Measurements from ENCODE around the gene SCAP.

The SCAP gene

GRCh38 chr3:47440131-47440530 is 35.6 kb downstream of the SCAP start:
- Histone ChIP-seq H3K4me1 (ENCODE audit: insufficient read depth, poor library complexity, severe bottlenecking) (peaks cover 17% of the 10 kb centered on the region), H3K4me3 (ENCODE audit: severe bottlenecking) (no peak overlapping the region), H3K36me3 (ENCODE audit: low read depth) (peaks cover 26% of the 10 kb centered on the region), H3K27ac (ENCODE audit: poor library complexity, severe bottlenecking) (no peak overlapping the region), H3K9me3 (ENCODE audit: severe bottlenecking) (no peaks in the 10 kb centered on the region), H3K27me3 (ENCODE audit: insufficient read depth, poor library complexity, severe bottlenecking) (no peaks in the 10 kb centered on the region)
- no peak for ATAC-seq (ENCODE audit: low read depth)
- no peak for DNase-seq (ENCODE audit: low spot score)
- peak; percentile 19 for TF ChIP-seq CTCF (IDR thresholded peaks at IDR 0.05; ENCODE audit: poor library complexity, severe bottlenecking)

- Histone ChIP-seq H3K36me3 (ENCODE audit: low read depth) (peaks cover 40% of the 10 kb centered on the region), H3K9me3 (ENCODE audit: severe bottlenecking) (no peaks in the 10 kb centered on the region), H3K27me3 (ENCODE audit: insufficient read depth, poor library complexity, severe bottlenecking) (no peaks in the 10 kb centered on the region), H3K4me3 (ENCODE audit: severe bottlenecking) (no peak overlapping the region), H3K4me1 (ENCODE audit: insufficient read depth, poor library complexity, severe bottlenecking) (no peaks in the 10 kb centered on the region), H3K27ac (ENCODE audit: poor library complexity, severe bottlenecking) (no peak overlapping the region)
- ATAC-seq (ENCODE audit: low read depth) (no peak), DNase-seq (ENCODE audit: low spot score) (no peak)
- TF ChIP-seq CTCF (IDR thresholded peaks at IDR 0.05; ENCODE audit: poor library complexity, severe bottlenecking): no peak
These were observed 39.6 kb downstream of the SCAP start for GRCh38 chr3:47436180-47436579.

GRCh38 chr3:47434849-47435248 is 40.9 kb downstream of the SCAP start:
- Histone ChIP-seq H3K36me3 (ENCODE audit: low read depth) (peaks cover 40% of the 10 kb centered on the region), H3K27me3 (ENCODE audit: insufficient read depth, poor library complexity, severe bottlenecking) (no peaks in the 10 kb centered on the region)
- no peak for DNase-seq (ENCODE audit: low spot score)

GRCh38 chr3:47433796-47434195 is 41.9 kb downstream of the SCAP start:
- Histone ChIP-seq H3K9me3 (ENCODE audit: severe bottlenecking) (no peaks in the 10 kb centered on the region), H3K4me1 (ENCODE audit: insufficient read depth, poor library complexity, severe bottlenecking) (no peaks in the 10 kb centered on the region), H3K4me3 (ENCODE audit: severe bottlenecking) (no peak overlapping the region), H3K27me3 (ENCODE audit: insufficient read depth, poor library complexity, severe bottlenecking) (no peaks in the 10 kb centered on the region), H3K36me3 (ENCODE audit: low read depth) (peaks cover 35% of the 10 kb centered on the region), H3K27ac (ENCODE audit: poor library complexity, severe bottlenecking) (no peak overlapping the region)
- DNase-seq (ENCODE audit: low spot score): no peak
- TF ChIP-seq CTCF (IDR thresholded peaks at IDR 0.05; ENCODE audit: poor library complexity, severe bottlenecking): no peak
- ATAC-seq (ENCODE audit: low read depth): no peak

More at GRCh38 chr3:47434849-47435248, 40.9 kb downstream of the SCAP start:
- Histone ChIP-seq H3K9me3 (ENCODE audit: severe bottlenecking) (no peaks in the 10 kb centered on the region), H3K4me1 (ENCODE audit: insufficient read depth, poor library complexity, severe bottlenecking) (no peaks in the 10 kb centered on the region), H3K27ac (ENCODE audit: poor library complexity, severe bottlenecking) (no peak overlapping the region), H3K4me3 (ENCODE audit: severe bottlenecking) (no peak overlapping the region)
- no peak for ATAC-seq (ENCODE audit: low read depth)
- TF ChIP-seq CTCF (IDR thresholded peaks at IDR 0.05; ENCODE audit: poor library complexity, severe bottlenecking): no peak

GRCh38 chr3:47432673-47433072 is 43.1 kb downstream of the SCAP start:
- no peak for TF ChIP-seq CTCF (IDR thresholded peaks at IDR 0.05; ENCODE audit: poor library complexity, severe bottlenecking)
- H3K9me3 ChIP-seq (ENCODE audit: severe bottlenecking): no peaks in the 10 kb centered on the region
- no peak for ATAC-seq (ENCODE audit: low read depth)
- no peaks in the 10 kb centered on the region for H3K4me1 ChIP-seq (ENCODE audit: insufficient read depth, poor library complexity, severe bottlenecking)
- DNase-seq (ENCODE audit: low spot score): no peak
- no peak overlapping the region for H3K4me3 ChIP-seq (ENCODE audit: severe bottlenecking)
- H3K27ac ChIP-seq (ENCODE audit: poor library complexity, severe bottlenecking): no peak overlapping the region
- H3K36me3 ChIP-seq (ENCODE audit: low read depth): peaks cover 26% of the 10 kb centered on the region
- no peaks in the 10 kb centered on the region for H3K27me3 ChIP-seq (ENCODE audit: insufficient read depth, poor library complexity, severe bottlenecking)
